ENCODE measurements around the gene GRK7.

Gene GRK7

GRCh38 chr3:141726483-141726882, 36.7 kb upstream of the GRK7 start:
- DNase-seq (ENCODE audit: low read depth), result no peak
- no peak overlapping the region for H3K4me3 ChIP-seq (ENCODE audit: low read length)
- TF ChIP-seq CTCF (IDR thresholded peaks at IDR 0.05; ENCODE audit: insufficient read depth, low read depth, low read length, missing control alignments), result no peak

GRCh38 chr3:141728355-141728892, 34.8 kb upstream of the GRK7 start:
- TF ChIP-seq CTCF (IDR thresholded peaks at IDR 0.05; ENCODE audit: insufficient read depth, low read depth, low read length, missing control alignments), result no peak
- no peak overlapping the region for H3K4me3 ChIP-seq (ENCODE audit: low read length)
- no peak for DNase-seq (ENCODE audit: low read depth)

GRCh38 chr3:141729240-141729639, 34.0 kb upstream of the GRK7 start:
- peak; percentile 13 for TF ChIP-seq CTCF (IDR thresholded peaks at IDR 0.05; ENCODE audit: insufficient read depth, low read depth, low read length, missing control alignments)
- no peak for DNase-seq (ENCODE audit: low read depth)
- H3K4me3 ChIP-seq (ENCODE audit: low read length), result no peak overlapping the region

- DNase-seq (ENCODE audit: low read depth), result no peak
- no peak for TF ChIP-seq CTCF (IDR thresholded peaks at IDR 0.05; ENCODE audit: insufficient read depth, low read depth, low read length, missing control alignments)
- no peak overlapping the region for H3K4me3 ChIP-seq (ENCODE audit: low read length)
Measured at GRCh38 chr3:141735176-141735575, 28.0 kb upstream of the GRK7 start.

- TF ChIP-seq CTCF (IDR thresholded peaks at IDR 0.05; ENCODE audit: insufficient read depth, low read depth, low read length, missing control alignments), result no peak
- no peak overlapping the region for H3K4me3 ChIP-seq (ENCODE audit: low read length)
- DNase-seq (ENCODE audit: low read depth), result no peak
Measured at GRCh38 chr3:141735770-141736465, 27.3 kb upstream of the GRK7 start.

GRCh38 chr3:141737093-141737492, 26.1 kb upstream of the GRK7 start:
- DNase-seq (ENCODE audit: low read depth), result no peak
- no peak overlapping the region for H3K4me3 ChIP-seq (ENCODE audit: low read length)
- TF ChIP-seq CTCF (IDR thresholded peaks at IDR 0.05; ENCODE audit: insufficient read depth, low read depth, low read length, missing control alignments), result no peak

- TF ChIP-seq CTCF (IDR thresholded peaks at IDR 0.05; ENCODE audit: insufficient read depth, low read depth, low read length, missing control alignments), result no peak
- no peak for DNase-seq (ENCODE audit: low read depth)
- H3K4me3 ChIP-seq (ENCODE audit: low read length), result peak overlapping the region; percentile 34
Measured at GRCh38 chr3:141737678-141738021, 25.6 kb upstream of the GRK7 start.
